ENCODE data around the gene MPZ. TPM values are rescaled to one million over a fixed set of nuclear protein-coding genes. Genes with fewer than 3 reads are reported as not detected.

MPZ gene
- total and polyA plus RNA-seq, 9 of the 15 experiments (the other 6 are each of a cell fraction or from before 2014, with no cell fraction given): 0.22 to 16.6 (median 10.9) TPM

DNA sequence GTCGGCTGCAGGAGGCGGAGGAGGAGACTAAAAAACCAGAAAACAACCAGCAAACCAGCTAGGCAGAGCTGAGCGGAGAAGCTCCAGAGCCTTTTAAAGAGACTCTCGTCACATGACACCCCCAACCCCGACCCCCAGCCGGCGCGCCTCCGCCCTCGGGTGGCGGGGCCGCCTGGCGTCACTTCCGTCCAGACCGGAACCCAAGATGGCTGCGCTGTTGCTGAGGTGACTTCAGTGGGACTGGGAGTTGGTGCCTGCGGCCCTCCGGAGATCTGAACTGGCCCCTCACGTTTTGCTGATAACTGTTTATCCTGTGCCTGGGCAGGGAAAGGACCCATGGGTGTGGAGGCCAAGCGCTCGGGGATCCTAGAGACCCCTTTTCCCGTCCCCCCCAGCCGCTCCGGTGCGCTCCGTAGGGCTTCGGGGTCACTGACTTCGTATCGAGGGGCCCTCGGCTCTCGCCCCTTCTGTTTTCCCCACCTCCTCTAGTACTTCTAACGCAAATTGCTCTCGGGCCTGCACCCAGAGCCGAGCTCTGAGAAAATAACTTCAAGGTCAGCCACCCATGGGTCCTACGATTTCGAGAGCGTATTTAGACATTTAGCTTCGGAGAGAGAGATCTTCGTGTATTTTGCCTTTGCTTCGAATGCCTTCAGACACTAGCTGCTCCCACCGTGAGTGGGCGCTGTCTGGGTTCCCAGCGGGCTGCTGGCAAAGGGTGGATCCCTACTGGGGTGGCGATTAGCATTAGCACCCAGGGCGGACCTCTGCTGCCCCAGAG lies 4.6 kb upstream of the MPZ start, which contains the start of gene SDHC:
Gene SDHC, plus strand, starts transcription at position 181 of the 781 bp plus-strand sequence. Its CDS starts 25 bp downstream, at position 206.
- Histone ChIP-seq H3K4me3 (peak within 1 kb of the TSS; percentile 91), H4K20me1 (replicated peaks; ENCODE audit: control insufficient read depth, insufficient read depth, low read length) (no peaks in the 10 kb centered on the region), H3K4me1 (replicated peaks in 1 of 2; ENCODE audit: control insufficient read depth in 2 of 2, insufficient read depth in 2 of 2, low read length in 2 of 2) (peaks cover 13 to 30% of the 10 kb centered on the region in 2 experiments), H3K36me3 (ENCODE audit: control insufficient read depth, insufficient read depth, low read length) (peaks cover 9% of the 10 kb centered on the region; the same call in 1 of the 3 replicates), H3K9me1 (ENCODE audit: control insufficient read depth, insufficient read depth, low read length) (no peaks in the 10 kb centered on the region), H3K4me2 (ENCODE audit: insufficient read depth, low read length) (peak within 1 kb of the TSS; percentile 92), H3K9me3 (replicated peaks; ENCODE audit: control insufficient read depth, insufficient read depth, low read depth, low read length) (no peaks in the 10 kb centered on the region), H3K27ac (ENCODE audit: extremely low read depth, low read depth, low read length) (peak within 1 kb of the TSS; percentile 98), H3K9ac (ENCODE audit: insufficient read depth in 1 of 2, low read depth in 2 of 2, low read length in 2 of 2) (peak within 1 kb of the TSS; percentile 97 to 99), H3K27me3 (ENCODE audit: control insufficient read depth in 2 of 2, insufficient read depth in 2 of 2, low read length in 2 of 2) (no peaks in the 10 kb centered on the region), H2AFZ (ENCODE audit: low read depth, low read length) (peak within 1 kb of the TSS; percentile 94), H3K79me2 (ENCODE audit: control insufficient read depth, insufficient read depth, low read length) (peaks cover 38% of the 10 kb centered on the region)
- intact Hi-C loops (cut with micrococcal nuclease) (loop anchor here (10.0 kb wide), 1 partner anchor 130 kb away; no protein-coding TSS in a partner anchor), in situ Hi-C loops (cut with MboI) (no loop called here)
- POLR2A ChIA-PET: interaction anchor here (0.6 to 2.8 kb wide), 17 partner anchors 8 to 502 kb away, joined by 3 to 13 read pairs (median 3); partner anchors contain the start of genes TOMM40L and USP21
- peak; percentile 93 to 95 (median 94) for DNase-seq (ENCODE audit: extremely low read depth in 1 of 4, low spot score in 3 of 4)
- WGBS (ENCODE audit: insufficient coverage, low coverage, missing lambda C conversion rate): 1% methylated on average over 45 of the region's 45 CpGs
- FAIRE-seq: peak; percentile 92
- peak; percentile 96 for ATAC-seq
- TSS peak; percentile 75 for BruUV-seq (replicated peaks)
- CTCF ChIA-PET (ENCODE audit: low intra/inter-chr PET ratio): interaction anchor here (0.8 kb wide), 1 partner anchor 59 kb away, joined by 4 read pairs; no protein-coding TSS in a partner anchor
- TF ChIP-seq DNMT1 (IDR thresholded peaks at IDR 0.05) (0 out of 2 replicates have a peak, but pooled peaks have one; percentile 77), ZBTB8A (IDR thresholded peaks at IDR 0.05; ENCODE audit: partially characterized antibody) (no peak), ZNF217 (CRISPR knock-in tag; IDR thresholded peaks at IDR 0.05) (no peak), ASH1L (IDR thresholded peaks at IDR 0.05; ENCODE audit: borderline replicate concordance, low read depth, partially characterized antibody) (no peak)
- TF ChIP-seq, protein P1, sequence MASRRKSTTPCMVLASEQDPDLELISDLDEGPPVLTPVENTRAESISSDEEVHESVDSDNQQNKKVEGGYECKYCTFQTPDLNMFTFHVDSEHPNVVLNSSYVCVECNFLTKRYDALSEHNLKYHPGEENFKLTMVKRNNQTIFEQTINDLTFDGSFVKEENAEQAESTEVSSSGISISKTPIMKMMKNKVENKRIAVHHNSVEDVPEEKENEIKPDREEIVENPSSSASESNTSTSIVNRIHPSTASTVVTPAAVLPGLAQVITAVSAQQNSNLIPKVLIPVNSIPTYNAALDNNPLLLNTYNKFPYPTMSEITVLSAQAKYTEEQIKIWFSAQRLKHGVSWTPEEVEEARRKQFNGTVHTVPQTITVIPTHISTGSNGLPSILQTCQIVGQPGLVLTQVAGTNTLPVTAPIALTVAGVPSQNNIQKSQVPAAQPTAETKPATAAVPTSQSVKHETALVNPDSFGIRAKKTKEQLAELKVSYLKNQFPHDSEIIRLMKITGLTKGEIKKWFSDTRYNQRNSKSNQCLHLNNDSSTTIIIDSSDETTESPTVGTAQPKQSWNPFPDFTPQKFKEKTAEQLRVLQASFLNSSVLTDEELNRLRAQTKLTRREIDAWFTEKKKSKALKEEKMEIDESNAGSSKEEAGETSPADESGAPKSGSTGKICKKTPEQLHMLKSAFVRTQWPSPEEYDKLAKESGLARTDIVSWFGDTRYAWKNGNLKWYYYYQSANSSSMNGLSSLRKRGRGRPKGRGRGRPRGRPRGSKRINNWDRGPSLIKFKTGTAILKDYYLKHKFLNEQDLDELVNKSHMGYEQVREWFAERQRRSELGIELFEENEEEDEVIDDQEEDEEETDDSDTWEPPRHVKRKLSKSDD (conservative IDR thresholded peaks at IDR 0.05; ENCODE audit: low read length): no peak
- TF ChIP-seq, protein P2, sequence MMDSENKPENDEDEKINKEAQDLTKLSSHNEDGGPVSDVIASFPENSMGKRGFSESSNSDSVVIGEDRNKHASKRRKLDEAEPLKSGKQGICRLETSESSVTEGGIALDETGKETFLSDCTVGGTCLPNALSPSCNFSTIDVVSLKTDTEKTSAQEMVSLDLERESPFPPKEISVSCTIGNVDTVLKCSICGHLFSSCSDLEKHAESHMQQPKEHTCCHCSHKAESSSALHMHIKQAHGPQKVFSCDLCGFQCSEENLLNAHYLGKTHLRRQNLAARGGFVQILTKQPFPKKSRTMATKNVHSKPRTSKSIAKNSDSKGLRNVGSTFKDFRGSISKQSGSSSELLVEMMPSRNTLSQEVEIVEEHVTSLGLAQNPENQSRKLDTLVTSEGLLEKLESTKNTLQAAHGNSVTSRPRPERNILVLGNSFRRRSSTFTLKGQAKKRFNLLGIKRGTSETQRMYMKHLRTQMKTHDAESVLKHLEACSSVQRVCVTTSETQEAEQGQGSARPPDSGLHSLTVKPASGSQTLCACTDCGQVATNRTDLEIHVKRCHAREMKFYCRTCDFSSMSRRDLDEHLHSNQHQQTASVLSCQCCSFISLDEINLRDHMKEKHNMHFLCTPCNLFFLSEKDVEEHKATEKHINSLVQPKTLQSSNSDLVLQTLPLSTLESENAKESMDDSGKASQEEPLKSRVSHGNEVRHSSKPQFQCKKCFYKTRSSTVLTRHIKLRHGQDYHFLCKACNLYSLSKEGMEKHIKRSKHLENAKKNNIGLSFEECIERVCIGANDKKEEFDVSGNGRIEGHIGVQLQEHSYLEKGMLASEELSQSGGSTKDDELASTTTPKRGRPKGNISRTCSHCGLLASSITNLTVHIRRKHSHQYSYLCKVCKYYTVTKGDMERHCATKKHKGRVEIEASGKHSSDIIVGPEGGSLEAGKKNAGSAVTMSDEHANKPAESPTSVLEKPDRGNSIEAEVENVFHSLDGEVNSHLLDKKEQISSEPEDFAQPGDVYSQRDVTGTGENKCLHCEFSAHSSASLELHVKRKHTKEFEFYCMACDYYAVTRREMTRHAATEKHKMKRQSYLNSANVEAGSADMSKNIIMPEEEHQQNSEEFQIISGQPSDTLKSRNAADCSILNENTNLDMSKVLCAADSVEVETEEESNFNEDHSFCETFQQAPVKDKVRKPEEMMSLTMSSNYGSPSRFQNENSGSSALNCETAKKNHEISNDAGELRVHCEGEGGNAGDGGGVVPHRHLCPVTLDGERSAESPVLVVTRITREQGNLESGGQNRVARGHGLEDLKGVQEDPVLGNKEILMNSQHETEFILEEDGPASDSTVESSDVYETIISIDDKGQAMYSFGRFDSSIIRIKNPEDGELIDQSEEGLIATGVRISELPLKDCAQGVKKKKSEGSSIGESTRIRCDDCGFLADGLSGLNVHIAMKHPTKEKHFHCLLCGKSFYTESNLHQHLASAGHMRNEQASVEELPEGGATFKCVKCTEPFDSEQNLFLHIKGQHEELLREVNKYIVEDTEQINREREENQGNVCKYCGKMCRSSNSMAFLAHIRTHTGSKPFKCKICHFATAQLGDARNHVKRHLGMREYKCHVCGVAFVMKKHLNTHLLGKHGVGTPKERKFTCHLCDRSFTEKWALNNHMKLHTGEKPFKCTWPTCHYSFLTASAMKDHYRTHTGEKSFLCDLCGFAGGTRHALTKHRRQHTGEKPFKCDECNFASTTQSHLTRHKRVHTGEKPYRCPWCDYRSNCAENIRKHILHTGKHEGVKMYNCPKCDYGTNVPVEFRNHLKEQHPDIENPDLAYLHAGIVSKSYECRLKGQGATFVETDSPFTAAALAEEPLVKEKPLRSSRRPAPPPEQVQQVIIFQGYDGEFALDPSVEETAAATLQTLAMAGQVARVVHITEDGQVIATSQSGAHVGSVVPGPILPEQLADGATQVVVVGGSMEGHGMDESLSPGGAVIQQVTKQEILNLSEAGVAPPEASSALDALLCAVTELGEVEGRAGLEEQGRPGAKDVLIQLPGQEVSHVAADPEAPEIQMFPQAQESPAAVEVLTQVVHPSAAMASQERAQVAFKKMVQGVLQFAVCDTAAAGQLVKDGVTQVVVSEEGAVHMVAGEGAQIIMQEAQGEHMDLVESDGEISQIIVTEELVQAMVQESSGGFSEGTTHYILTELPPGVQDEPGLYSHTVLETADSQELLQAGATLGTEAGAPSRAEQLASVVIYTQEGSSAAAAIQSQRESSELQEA (IDR thresholded peaks at IDR 0.05; ENCODE audit: low read depth): no peak
- TF ChIP-seq, protein P3, sequence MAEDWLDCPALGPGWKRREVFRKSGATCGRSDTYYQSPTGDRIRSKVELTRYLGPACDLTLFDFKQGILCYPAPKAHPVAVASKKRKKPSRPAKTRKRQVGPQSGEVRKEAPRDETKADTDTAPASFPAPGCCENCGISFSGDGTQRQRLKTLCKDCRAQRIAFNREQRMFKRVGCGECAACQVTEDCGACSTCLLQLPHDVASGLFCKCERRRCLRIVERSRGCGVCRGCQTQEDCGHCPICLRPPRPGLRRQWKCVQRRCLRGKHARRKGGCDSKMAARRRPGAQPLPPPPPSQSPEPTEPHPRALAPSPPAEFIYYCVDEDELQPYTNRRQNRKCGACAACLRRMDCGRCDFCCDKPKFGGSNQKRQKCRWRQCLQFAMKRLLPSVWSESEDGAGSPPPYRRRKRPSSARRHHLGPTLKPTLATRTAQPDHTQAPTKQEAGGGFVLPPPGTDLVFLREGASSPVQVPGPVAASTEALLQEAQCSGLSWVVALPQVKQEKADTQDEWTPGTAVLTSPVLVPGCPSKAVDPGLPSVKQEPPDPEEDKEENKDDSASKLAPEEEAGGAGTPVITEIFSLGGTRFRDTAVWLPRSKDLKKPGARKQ (CRISPR knock-in tag; IDR thresholded peaks at IDR 0.05): no peak
